Stimulated activated CD8-positive, alpha-beta memory T cell treated with anti-CD3 and anti-CD28 coated beads, Interleukin-4, amount 100 ng/mL, for 1 hour (primary cell): ENCODE data around the gene GON4L.
"Not testable (repeated sequence)": the region's sequence is repeated elsewhere in the genome, so short reads cannot be mapped to it uniquely, and the experiment has no call there.

Experiments used
- DNase-seq, 2 donors: peaks; one replicate each; pipeline ENCODE4 v3.0.0-alpha.2; 2020; ENCODE audit warnings: low read depth in 2 of 2, low spot score in 1 of 2

Gene GON4L

GRCh38 chr1:155759966-155760630, 96.9 kb downstream of the GON4L start:
- DNase-seq, result no peak

- not testable (repeated sequence) for DNase-seq
These were observed 98.0 kb downstream of the GON4L start for GRCh38 chr1:155759017-155759416.

GRCh38 chr1:155748141-155748540, 108.9 kb downstream of the GON4L start:
- DNase-seq, result not testable (repeated sequence)

- not testable (repeated sequence) for DNase-seq
These were observed 109.4 kb downstream of the GON4L start for GRCh38 chr1:155747586-155747985.

- peak; percentile 82 to 86 for DNase-seq
These were observed 111.5 kb downstream of the GON4L start for GRCh38 chr1:155745284-155746228.

- no peak for DNase-seq
These were observed 112.2 kb downstream of the GON4L start for GRCh38 chr1:155744711-155745283.

- no peak for DNase-seq
These were observed 115.1 kb downstream of the GON4L start for GRCh38 chr1:155741908-155742307.

GRCh38 chr1:155740995-155741394, 116.0 kb downstream of the GON4L start:
- DNase-seq, result no peak

GRCh38 chr1:155729031-155729898, 127.7 kb downstream of the GON4L start:
- DNase-seq, result no peak

- no peak for DNase-seq
These were observed 131.9 kb downstream of the GON4L start for GRCh38 chr1:155725142-155725541.

GRCh38 chr1:155719703-155720102, 137.3 kb downstream of the GON4L start:
- DNase-seq, result no peak

- DNase-seq, result not testable (repeated sequence)
These were observed 138.4 kb downstream of the GON4L start for GRCh38 chr1:155718524-155719115.

GRCh38 chr1:155717041-155717440, 140.0 kb downstream of the GON4L start:
- no peak for DNase-seq

GRCh38 chr1:155715777-155716176, 141.2 kb downstream of the GON4L start:
- no peak for DNase-seq

GRCh38 chr1:155715056-155715455, 142.0 kb downstream of the GON4L start:
- not testable (repeated sequence) for DNase-seq

GRCh38 chr1:155713075-155713474, 143.9 kb downstream of the GON4L start:
- no peak for DNase-seq

- DNase-seq, result not testable (repeated sequence)
These were observed 144.4 kb downstream of the GON4L start for GRCh38 chr1:155712636-155713035.

- DNase-seq, result not testable (repeated sequence)
These were observed 145.6 kb downstream of the GON4L start for GRCh38 chr1:155711457-155711856.

- DNase-seq, result no peak
These were observed 147.6 kb downstream of the GON4L start for GRCh38 chr1:155709391-155709790.

- no peak for DNase-seq
These were observed 150.9 kb downstream of the GON4L start for GRCh38 chr1:155706139-155706538.
